Measurements from ENCODE around the gene DENND4B. TPM values are rescaled to one million over a fixed set of nuclear protein-coding genes. Genes with fewer than 3 reads are reported as not detected.

Gene DENND4B
- total and polyA plus RNA-seq, 9 of the 15 experiments (the other 6 are each of a cell fraction or from before 2014, with no cell fraction given) = 9.5 to 80.5 (median 23.1) TPM

GRCh38 chr1:153880024-153880423 lies 66.5 kb downstream of the DENND4B start (continued):
- TF ChIP-seq, protein P1, sequence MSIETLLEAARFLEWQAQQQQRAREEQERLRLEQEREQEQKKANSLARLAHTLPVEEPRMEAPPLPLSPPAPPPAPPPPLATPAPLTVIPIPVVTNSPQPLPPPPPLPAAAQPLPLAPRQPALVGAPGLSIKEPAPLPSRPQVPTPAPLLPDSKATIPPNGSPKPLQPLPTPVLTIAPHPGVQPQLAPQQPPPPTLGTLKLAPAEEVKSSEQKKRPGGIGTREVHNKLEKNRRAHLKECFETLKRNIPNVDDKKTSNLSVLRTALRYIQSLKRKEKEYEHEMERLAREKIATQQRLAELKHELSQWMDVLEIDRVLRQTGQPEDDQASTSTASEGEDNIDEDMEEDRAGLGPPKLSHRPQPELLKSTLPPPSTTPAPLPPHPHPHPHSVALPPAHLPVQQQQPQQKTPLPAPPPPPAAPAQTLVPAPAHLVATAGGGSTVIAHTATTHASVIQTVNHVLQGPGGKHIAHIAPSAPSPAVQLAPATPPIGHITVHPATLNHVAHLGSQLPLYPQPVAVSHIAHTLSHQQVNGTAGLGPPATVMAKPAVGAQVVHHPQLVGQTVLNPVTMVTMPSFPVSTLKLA (conservative IDR thresholded peaks at IDR 0.05) = no peak
- TF ChIP-seq HNRNPLL (IDR thresholded peaks at IDR 0.05; ENCODE audit: low read depth, low read length, poor library complexity, severe bottlenecking) (no peak), ZFP30 (CRISPR knock-in tag; IDR thresholded peaks at IDR 0.05; ENCODE audit: borderline replicate concordance) (no peak)

Small RNA genes within 50 kb of the gene (microRNA-seq; reads per million reads assigned to microRNA genes)
- 0.64 reads per million for gene MIR6737 (ENCODE audit: borderline microRNAs expressed)

Small RNA genes within 50 kb of the gene (small RNA-seq; reads per million reads assigned to genes)
- gene AL831737.1 (not detected), gene MIR6737 (not detected)

Other genes with a start within 250 kb of the DENND4B start
Only the 7 nearest of the 11 such genes appear.
- gene GATAD2B, start 23.7 kb downstream of the DENND4B start, total RNA-seq (2014; rRNA removed) = 3.5 TPM in 2 replicates
- 4.9 and 6.3 TPM in 2 replicates for gene GATAD2B, start 23.7 kb downstream of the DENND4B start, total RNA-seq (2014; rRNA removed; fragmentation: Illumina TruSeq; extraction: Trizol)
- 4.5 and 5.3 TPM in 2 replicates for gene GATAD2B, start 23.7 kb downstream of the DENND4B start, total RNA-seq (2015; rRNA removed; fragmentation: Illumina TruSeq; extraction: Trizol)
- gene GATAD2B, start 23.7 kb downstream of the DENND4B start, total RNA-seq (2021) = 35.0 and 40.2 TPM in 2 replicates
- 4.7 and 6.7 TPM in 2 replicates for gene GATAD2B, start 23.7 kb downstream of the DENND4B start, polyA plus RNA-seq (2011; rRNA removed)
- gene GATAD2B, start 23.7 kb downstream of the DENND4B start, polyA plus RNA-seq (2014; fragmentation: Illumina TruSeq; extraction: Trizol) = 13.9 and 14.8 TPM in 2 replicates
- 1 to 10 TPM; 1.5 to 6.6 TPM for gene GATAD2B, start 23.7 kb downstream of the DENND4B start, polyA plus RNA-seq (2014; fragmentation: Nextera tagmentation; extraction: Ambion mirVana)
- 7.8 and 9.0 TPM in 2 replicates for gene GATAD2B, start 23.7 kb downstream of the DENND4B start, polyA plus RNA-seq (2014; rRNA removed)
- 7.7 and 8.5 TPM in 2 replicates for gene CRTC2, start 11.9 kb upstream of the DENND4B start, total RNA-seq (2014; rRNA removed)
- 5.6 TPM in 2 replicates for gene CRTC2, start 11.9 kb upstream of the DENND4B start, total RNA-seq (2014; rRNA removed; fragmentation: Illumina TruSeq; extraction: Trizol)
- gene CRTC2, start 11.9 kb upstream of the DENND4B start, total RNA-seq (2015; rRNA removed; fragmentation: Illumina TruSeq; extraction: Trizol) = 10.2 and 10.4 TPM in 2 replicates
- 23.8 and 26.4 TPM in 2 replicates for gene CRTC2, start 11.9 kb upstream of the DENND4B start, total RNA-seq (2021)
- gene CRTC2, start 11.9 kb upstream of the DENND4B start, polyA plus RNA-seq (2011; rRNA removed) = 13.3 and 26.5 TPM in 2 replicates
- gene CRTC2, start 11.9 kb upstream of the DENND4B start, polyA plus RNA-seq (2014; fragmentation: Illumina TruSeq; extraction: Trizol) = 24.0 TPM in 2 replicates
- gene CRTC2, start 11.9 kb upstream of the DENND4B start, polyA plus RNA-seq (2014; fragmentation: Nextera tagmentation; extraction: Ambion mirVana) = 1 to 10 TPM; 2.7 to 3.3 TPM
- 18.9 and 24.0 TPM in 2 replicates for gene CRTC2, start 11.9 kb upstream of the DENND4B start, polyA plus RNA-seq (2014; rRNA removed)
- gene SLC39A1, start 16.8 kb upstream of the DENND4B start, total RNA-seq (2014; rRNA removed) = 81.1 and 88.3 TPM in 2 replicates
- gene SLC39A1, start 16.8 kb upstream of the DENND4B start, total RNA-seq (2014; rRNA removed; fragmentation: Illumina TruSeq; extraction: Trizol) = 43.0 and 45.3 TPM in 2 replicates
- gene SLC39A1, start 16.8 kb upstream of the DENND4B start, total RNA-seq (2015; rRNA removed; fragmentation: Illumina TruSeq; extraction: Trizol) = 62.5 and 62.7 TPM in 2 replicates
- gene SLC39A1, start 16.8 kb upstream of the DENND4B start, total RNA-seq (2021) = 70.2 and 70.6 TPM in 2 replicates
- gene SLC39A1, start 16.8 kb upstream of the DENND4B start, polyA plus RNA-seq (2011; rRNA removed) = 52.9 and 61.3 TPM in 2 replicates
- gene SLC39A1, start 16.8 kb upstream of the DENND4B start, polyA plus RNA-seq (2014; fragmentation: Illumina TruSeq; extraction: Trizol) = 72.8 and 84.3 TPM in 2 replicates
- gene SLC39A1, start 16.8 kb upstream of the DENND4B start, polyA plus RNA-seq (2014; fragmentation: Nextera tagmentation; extraction: Ambion mirVana) = 10 to 100 TPM in 1 of 2 experiments, 1 to 10 TPM in 1; 9.9 to 12.9 TPM
- gene SLC39A1, start 16.8 kb upstream of the DENND4B start, polyA plus RNA-seq (2014; rRNA removed) = 69.5 and 76.1 TPM in 2 replicates
- 13.5 and 13.9 TPM in 2 replicates for gene CREB3L4, start 21.2 kb upstream of the DENND4B start, total RNA-seq (2014; rRNA removed)
- gene CREB3L4, start 21.2 kb upstream of the DENND4B start, total RNA-seq (2014; rRNA removed; fragmentation: Illumina TruSeq; extraction: Trizol) = 10.7 and 11.3 TPM in 2 replicates
- gene CREB3L4, start 21.2 kb upstream of the DENND4B start, total RNA-seq (2015; rRNA removed; fragmentation: Illumina TruSeq; extraction: Trizol) = 9.6 and 9.9 TPM in 2 replicates
- gene CREB3L4, start 21.2 kb upstream of the DENND4B start, total RNA-seq (2021) = 11.1 and 12.7 TPM in 2 replicates
- 18.6 and 23.7 TPM in 2 replicates for gene CREB3L4, start 21.2 kb upstream of the DENND4B start, polyA plus RNA-seq (2011; rRNA removed)
- gene CREB3L4, start 21.2 kb upstream of the DENND4B start, polyA plus RNA-seq (2014; fragmentation: Illumina TruSeq; extraction: Trizol) = 13.9 and 14.3 TPM in 2 replicates
- 10 to 100 TPM; 13.3 to 17.2 TPM for gene CREB3L4, start 21.2 kb upstream of the DENND4B start, polyA plus RNA-seq (2014; fragmentation: Nextera tagmentation; extraction: Ambion mirVana)
- gene CREB3L4, start 21.2 kb upstream of the DENND4B start, polyA plus RNA-seq (2014; rRNA removed) = 16.6 and 17.7 TPM in 2 replicates
- 284 and 308 TPM in 2 replicates for gene JTB, start 31.0 kb upstream of the DENND4B start, total RNA-seq (2014; rRNA removed)
- gene JTB, start 31.0 kb upstream of the DENND4B start, total RNA-seq (2014; rRNA removed; fragmentation: Illumina TruSeq; extraction: Trizol) = 151 and 152 TPM in 2 replicates
- 125 and 131 TPM in 2 replicates for gene JTB, start 31.0 kb upstream of the DENND4B start, total RNA-seq (2015; rRNA removed; fragmentation: Illumina TruSeq; extraction: Trizol)
- 210 and 231 TPM in 2 replicates for gene JTB, start 31.0 kb upstream of the DENND4B start, total RNA-seq (2021)
- gene JTB, start 31.0 kb upstream of the DENND4B start, polyA plus RNA-seq (2011; rRNA removed) = 214 and 229 TPM in 2 replicates
- 108 and 134 TPM in 2 replicates for gene JTB, start 31.0 kb upstream of the DENND4B start, polyA plus RNA-seq (2014; fragmentation: Illumina TruSeq; extraction: Trizol)
- 10 to 100 TPM; 24.7 to 36.7 TPM for gene JTB, start 31.0 kb upstream of the DENND4B start, polyA plus RNA-seq (2014; fragmentation: Nextera tagmentation; extraction: Ambion mirVana)
- 263 and 286 TPM in 2 replicates for gene JTB, start 31.0 kb upstream of the DENND4B start, polyA plus RNA-seq (2014; rRNA removed)
- 29.0 and 32.3 TPM in 2 replicates for gene RAB13, start 39.6 kb upstream of the DENND4B start, total RNA-seq (2014; rRNA removed)
- gene RAB13, start 39.6 kb upstream of the DENND4B start, total RNA-seq (2014; rRNA removed; fragmentation: Illumina TruSeq; extraction: Trizol) = 33.5 and 37.2 TPM in 2 replicates
- 37.2 and 39.8 TPM in 2 replicates for gene RAB13, start 39.6 kb upstream of the DENND4B start, total RNA-seq (2015; rRNA removed; fragmentation: Illumina TruSeq; extraction: Trizol)
- 53.4 and 66.2 TPM in 2 replicates for gene RAB13, start 39.6 kb upstream of the DENND4B start, total RNA-seq (2021)
- gene RAB13, start 39.6 kb upstream of the DENND4B start, polyA plus RNA-seq (2011; rRNA removed) = 42.2 and 62.0 TPM in 2 replicates
- 91.4 and 100 TPM in 2 replicates for gene RAB13, start 39.6 kb upstream of the DENND4B start, polyA plus RNA-seq (2014; fragmentation: Illumina TruSeq; extraction: Trizol)
- gene RAB13, start 39.6 kb upstream of the DENND4B start, polyA plus RNA-seq (2014; fragmentation: Nextera tagmentation; extraction: Ambion mirVana) = 10 to 100 TPM; 22.3 to 28.6 TPM
- 68.4 and 80.2 TPM in 2 replicates for gene RAB13, start 39.6 kb upstream of the DENND4B start, polyA plus RNA-seq (2014; rRNA removed)
- 2,623 and 3,670 TPM in 2 replicates for gene RPS27, start 44.0 kb upstream of the DENND4B start, total RNA-seq (2014; rRNA removed)
- gene RPS27, start 44.0 kb upstream of the DENND4B start, total RNA-seq (2014; rRNA removed; fragmentation: Illumina TruSeq; extraction: Trizol) = 9,218 and 10,330 TPM in 2 replicates
- gene RPS27, start 44.0 kb upstream of the DENND4B start, total RNA-seq (2015; rRNA removed; fragmentation: Illumina TruSeq; extraction: Trizol) = 6,260 and 6,706 TPM in 2 replicates
- 2,091 and 2,307 TPM in 2 replicates for gene RPS27, start 44.0 kb upstream of the DENND4B start, total RNA-seq (2021)
- 9,377 and 10,263 TPM in 2 replicates for gene RPS27, start 44.0 kb upstream of the DENND4B start, polyA plus RNA-seq (2011; rRNA removed)
- gene RPS27, start 44.0 kb upstream of the DENND4B start, polyA plus RNA-seq (2014; fragmentation: Illumina TruSeq; extraction: Trizol) = 9,201 and 9,484 TPM in 2 replicates
- gene RPS27, start 44.0 kb upstream of the DENND4B start, polyA plus RNA-seq (2014; fragmentation: Nextera tagmentation; extraction: Ambion mirVana) = 1,000 to 10,000 TPM; 6,302 to 8,843 TPM
- gene RPS27, start 44.0 kb upstream of the DENND4B start, polyA plus RNA-seq (2014; rRNA removed) = 6,001 and 6,844 TPM in 2 replicates

All from K562 (cell line).